PC-9 (cell line): ENCODE measurements around the gene EIF5A. TPM values are rescaled to one million over a fixed set of nuclear protein-coding genes. Genes with fewer than 3 reads are reported as not detected.

ENCODE experiments used
- BruUV-seq: library from RNA; stranded (reverse); fragments of 400-500 nt; replicated peaks from 2 replicates; lab custom pipeline; 2021; lab: Mats Ljungman, UMichigan
- CTCF ChIA-PET: fragments of 300-600 bp; sonication (Branson Sonifier 250); formaldehyde crosslinking; loops from one replicate; lab custom pipeline; 2022; ENCODE audit warnings: antibody characterized with exemption; lab: Charles Lee
- POLR2A ChIA-PET: fragments of 300-600 bp; sonication (Branson Sonifier 250); formaldehyde crosslinking; loops from one replicate; lab custom pipeline; 2022; ENCODE audit warnings: antibody characterized with exemption; ENCODE audit not compliant: unreplicated experiment; lab: Charles Lee
- DNase-seq, 2 experiments: peaks; one replicate each; pipeline versions ENCODE4 v3.0.0 to v3.0.0-alpha.2; 2015 to 2022; ENCODE audit warnings: mixed read lengths in 1 of 2
- H2AFZ ChIP-seq: fragments of 200-600 bp; sonication (generic); 2 replicates; pipeline ENCODE4 v1.8.1; 2017; ENCODE audit warnings: antibody characterized with exemption
- H3F3A ChIP-seq: fragments of 200-600 bp; sonication (generic); 2 replicates; pipeline ENCODE4 v1.8.1; 2017; ENCODE audit warnings: antibody characterized with exemption, mild to moderate bottlenecking, low read depth; ENCODE audit not compliant: insufficient read depth
- H3K27ac ChIP-seq: fragments of 200-600 bp; sonication (generic); 2 replicates; pipeline ENCODE4 v1.6.1; 2016; ENCODE audit warnings: mixed run types
- H3K27me3 ChIP-seq: fragments of 200-600 bp; sonication (generic); 2 replicates; pipeline ENCODE4 v1.6.1; 2016; ENCODE audit warnings: low read depth, mixed run types; ENCODE audit not compliant: insufficient read depth
- H3K36me3 ChIP-seq: fragments of 200-600 bp; sonication (generic); 2 replicates; pipeline ENCODE4 v1.6.1; 2016; ENCODE audit warnings: low read depth, mixed run types
- H3K4me1 ChIP-seq: fragments of 200-600 bp; sonication (generic); replicated peaks from 2 replicates; pipeline ENCODE4 v1.6.1; 2016; ENCODE audit warnings: mixed run types; ENCODE audit not compliant: insufficient read depth
- H3K4me2 ChIP-seq: fragments of 200-600 bp; sonication (generic); 2 replicates; pipeline ENCODE4 v1.6.1; 2017; ENCODE audit warnings: mixed run types
- H3K4me3 ChIP-seq: fragments of 200-600 bp; sonication (generic); 2 replicates; pipeline ENCODE4 v1.6.1; 2016; ENCODE audit warnings: mixed run types
- H3K79me2 ChIP-seq: fragments of 200-600 bp; sonication (generic); 2 replicates; pipeline ENCODE4 v1.6.1; 2017; ENCODE audit warnings: low read depth, mixed run types
- H3K9me2 ChIP-seq: fragments of 200-600 bp; sonication (generic); 2 replicates; pipeline ENCODE4 v1.8.1; 2017; ENCODE audit warnings: mild to moderate bottlenecking; ENCODE audit not compliant: insufficient read depth
- H3K9me3 ChIP-seq: fragments of 200-600 bp; sonication (generic); 2 replicates; pipeline ENCODE4 v1.8.1; 2016; ENCODE audit warnings: low read depth; ENCODE audit not compliant: insufficient read depth
- H4K20me1 ChIP-seq: fragments of 200-600 bp; sonication (generic); 2 replicates; pipeline ENCODE4 v1.8.1; 2017; ENCODE audit not compliant: insufficient read depth
- EZH2 ChIP-seq: fragments of 200-600 bp; sonication (generic); IDR thresholded peaks from 2 replicates; pipeline ENCODE4 v1.8.0; 2017; ENCODE audit warnings: antibody characterized with exemption, low read depth
- intact Hi-C: fragments of 100-400 bp; cut with micrococcal nuclease; formaldehyde crosslinking; loops from one replicate; pipeline ENCODE4 v1.10.0; 2022; ENCODE audit not compliant: unreplicated experiment
- total RNA-seq: library from RNA; stranded (reverse); gene quantifications from 2 replicates; pipeline ENCODE4 v1.2.3, GENCODE V29; 2021
- TF ChIP-seq, protein P1 (sequence below): fragments of 200-600 bp; sonication (generic); conservative IDR thresholded peaks from 2 replicates; pipeline ENCODE4 v1.6.1; 2017; ENCODE audit warnings: mixed run types, antibody characterized with exemption, mild to moderate bottlenecking, moderate library complexity

Gene EIF5A
- total RNA-seq, 1 experiment from 2014 or later: 1,298 TPM

DNA sequence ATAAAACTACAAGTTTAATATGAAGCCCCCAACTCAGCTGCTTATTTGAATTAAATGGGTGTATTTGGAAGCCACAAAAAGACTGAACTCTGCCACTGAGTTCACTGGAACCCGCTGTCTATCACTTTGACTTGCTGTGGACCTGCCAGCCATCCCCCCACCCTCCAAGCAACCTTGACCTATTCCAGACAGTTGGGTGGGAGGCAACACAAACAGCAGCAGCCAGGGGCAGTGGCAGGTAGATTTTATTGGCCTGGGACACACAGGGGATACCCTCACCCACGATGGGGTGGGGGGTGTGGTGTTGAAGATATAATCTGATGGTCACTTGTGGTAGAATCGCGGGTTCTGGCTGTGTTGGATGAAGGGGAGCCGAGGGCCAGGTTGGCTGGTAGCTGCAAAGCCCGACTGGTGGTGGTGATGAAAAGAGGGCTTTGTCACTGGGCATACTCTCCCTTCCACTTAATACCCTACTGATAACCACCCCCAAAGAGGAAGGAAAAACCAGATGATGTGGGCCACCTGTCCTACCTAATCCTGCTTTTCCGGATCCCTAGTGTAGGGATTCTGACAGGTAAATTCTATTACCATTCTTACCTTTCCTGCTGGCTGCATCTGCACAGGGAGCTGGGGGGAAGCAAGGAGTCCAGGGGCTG, 5.1 kb downstream of the EIF5A start:
- Histone ChIP-seq H3K4me2 (peak overlapping the region; percentile 94; the same call in 1 of the 2 replicates), H4K20me1 (peaks cover 56% of the 10 kb centered on the region), H3K4me1 (peaks cover 49% of the 10 kb centered on the region), H3K9me3 (no peaks in the 10 kb centered on the region), H3K4me3 (no peak overlapping the region), H3K36me3 (peaks cover 44% of the 10 kb centered on the region), H3K27me3 (no peaks in the 10 kb centered on the region), H2AFZ (no peak overlapping the region), H3F3A (peaks cover 85% of the 10 kb centered on the region), H3K27ac (no peak overlapping the region), H3K79me2 (peaks cover 67% of the 10 kb centered on the region), H3K9me2 (no peaks in the 10 kb centered on the region)
- DNase-seq: no peak
- no TSS peak for BruUV-seq
- POLR2A ChIA-PET: interaction anchor here (0.6 kb wide), 1 partner anchor 302 kb away, joined by 4 read pairs; the partner anchor contains the start of gene FXR2
- TF ChIP-seq, protein P1, sequence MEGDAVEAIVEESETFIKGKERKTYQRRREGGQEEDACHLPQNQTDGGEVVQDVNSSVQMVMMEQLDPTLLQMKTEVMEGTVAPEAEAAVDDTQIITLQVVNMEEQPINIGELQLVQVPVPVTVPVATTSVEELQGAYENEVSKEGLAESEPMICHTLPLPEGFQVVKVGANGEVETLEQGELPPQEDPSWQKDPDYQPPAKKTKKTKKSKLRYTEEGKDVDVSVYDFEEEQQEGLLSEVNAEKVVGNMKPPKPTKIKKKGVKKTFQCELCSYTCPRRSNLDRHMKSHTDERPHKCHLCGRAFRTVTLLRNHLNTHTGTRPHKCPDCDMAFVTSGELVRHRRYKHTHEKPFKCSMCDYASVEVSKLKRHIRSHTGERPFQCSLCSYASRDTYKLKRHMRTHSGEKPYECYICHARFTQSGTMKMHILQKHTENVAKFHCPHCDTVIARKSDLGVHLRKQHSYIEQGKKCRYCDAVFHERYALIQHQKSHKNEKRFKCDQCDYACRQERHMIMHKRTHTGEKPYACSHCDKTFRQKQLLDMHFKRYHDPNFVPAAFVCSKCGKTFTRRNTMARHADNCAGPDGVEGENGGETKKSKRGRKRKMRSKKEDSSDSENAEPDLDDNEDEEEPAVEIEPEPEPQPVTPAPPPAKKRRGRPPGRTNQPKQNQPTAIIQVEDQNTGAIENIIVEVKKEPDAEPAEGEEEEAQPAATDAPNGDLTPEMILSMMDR: no peak
- TF ChIP-seq EZH2: no peak
- intact Hi-C loops: no loop called here
- CTCF ChIA-PET: no interaction called here

DNA sequence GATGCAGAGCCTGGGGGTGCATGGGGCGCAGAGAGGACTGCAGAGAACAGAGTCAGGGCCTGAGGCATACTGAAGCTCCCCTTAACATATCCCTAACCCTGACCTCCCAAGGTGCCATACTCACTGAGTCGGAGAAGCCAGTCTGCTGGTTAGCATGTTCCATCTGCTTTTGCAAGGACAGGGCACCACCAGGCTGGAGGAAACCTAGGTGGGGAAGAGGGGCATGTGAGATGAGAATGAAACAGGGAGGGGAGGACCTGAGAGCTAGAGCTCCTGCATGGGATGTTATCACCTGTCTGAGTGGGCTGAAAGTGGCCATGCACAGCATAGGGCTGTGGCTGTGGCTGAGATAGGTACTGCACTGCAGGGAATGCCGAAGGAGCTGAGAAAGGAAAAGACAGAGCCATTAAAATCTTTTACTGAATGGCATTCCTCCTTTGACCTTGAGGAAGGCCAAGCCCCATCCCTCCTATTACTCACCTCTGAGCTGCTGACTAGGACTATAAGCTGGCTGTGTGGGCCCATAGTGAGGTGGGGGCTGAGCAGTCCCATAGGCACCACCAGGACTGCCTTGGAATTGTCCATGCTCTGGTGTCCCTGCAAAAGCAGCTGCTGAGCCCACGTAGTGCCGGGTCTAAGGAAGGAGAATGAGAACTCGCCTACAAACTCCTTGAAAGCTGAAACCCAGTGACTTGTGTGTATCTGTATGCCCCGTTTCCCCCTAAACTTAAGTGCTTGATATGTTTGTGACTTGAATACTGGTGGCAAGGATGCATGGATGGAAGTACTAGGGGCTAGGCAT, 5.9 kb downstream of the EIF5A start:
- CTCF ChIA-PET: interaction anchor here (0.7 kb wide), 2 partner anchors 66 to 276 kb away, joined by 3 to 13 read pairs; no protein-coding TSS in a partner anchor
- peak in 1 of 2 experiments; percentile 54 for DNase-seq
- H3K4me2 ChIP-seq: peak overlapping the region; percentile 94
- TF ChIP-seq, protein P1: 0 out of 2 replicates have a peak, but pooled peaks have one; percentile 28
- no peak for TF ChIP-seq EZH2
- H3K9me2 ChIP-seq: no peaks in the 10 kb centered on the region
- peaks cover 56% of the 10 kb centered on the region for H4K20me1 ChIP-seq
- H3K4me1 ChIP-seq: peaks cover 49% of the 10 kb centered on the region
- peaks cover 59% of the 10 kb centered on the region for H3K79me2 ChIP-seq
- H3K27ac ChIP-seq: peak overlapping the region; percentile 64
- POLR2A ChIA-PET: interaction anchor here (0.6 kb wide), 1 partner anchor 301 kb away, joined by 4 read pairs; the partner anchor contains the start of gene FXR2
- intact Hi-C loops: no loop called here
- H3F3A ChIP-seq: peaks cover 83% of the 10 kb centered on the region
- BruUV-seq: no TSS peak
- H3K4me3 ChIP-seq: peak overlapping the region; percentile 97; the same call in 1 of the 2 replicates
- H3K27me3 ChIP-seq: no peaks in the 10 kb centered on the region
- no peaks in the 10 kb centered on the region for H3K9me3 ChIP-seq
- peaks cover 43% of the 10 kb centered on the region for H3K36me3 ChIP-seq
- H2AFZ ChIP-seq: no peak overlapping the region
